ENCODE data around the gene EML4. TPM values are rescaled to one million over a fixed set of nuclear protein-coding genes. Genes with fewer than 3 reads are reported as not detected.

The EML4 gene
- total RNA-seq, 2 experiments from 2014 or later, result 58.2 to 59.7 TPM

GRCh38 chr2:42196070-42196402 is 26.9 kb downstream of the EML4 start:
- no peak overlapping the region for H3K4me3 Mint-ChIP-seq
- ChIA-PET POLR2A (interaction anchor here (0.7 to 1.2 kb wide), 2 partner anchors 63 to 98 kb away, joined by 3 to 4 read pairs; no protein-coding TSS in a partner anchor), CTCF (interaction anchor here (0.7 to 3.2 kb wide), 22 partner anchors 10 to 189 kb away, joined by 3 to 55 read pairs (median 5); no protein-coding TSS in a partner anchor)
- DNase-seq (no peak), ATAC-seq (no peak)
- no peaks in the 10 kb centered on the region for H3K9me3 Mint-ChIP-seq
- intact Hi-C loops (cut with micrococcal nuclease), result loop anchor here (2.0 kb wide), 1 partner anchor 99 kb away; no protein-coding TSS in a partner anchor
- peaks cover 17% of the 10 kb centered on the region for H3K36me3 Mint-ChIP-seq (ENCODE audit: low read depth)
- no peak overlapping the region for H3K27ac Mint-ChIP-seq
- H3K4me1 Mint-ChIP-seq (ENCODE audit: low read depth), result peaks cover 70% of the 10 kb centered on the region
- no peak for TF ChIP-seq CTCF (IDR thresholded peaks at IDR 0.05)
- no peaks in the 10 kb centered on the region for H3K27me3 Mint-ChIP-seq

- Mint-ChIP-seq H3K36me3 (ENCODE audit: low read depth) (peaks cover 14% of the 10 kb centered on the region), H3K9me3 (no peaks in the 10 kb centered on the region), H3K4me1 (ENCODE audit: low read depth) (peaks cover 67% of the 10 kb centered on the region), H3K4me3 (no peak overlapping the region), H3K27ac (peak overlapping the region; percentile 24), H3K27me3 (no peaks in the 10 kb centered on the region)
- ATAC-seq (peak; percentile 56), DNase-seq (peak; percentile 46)
- POLR2A ChIA-PET, result interaction anchor here (0.7 to 1.2 kb wide), 2 partner anchors 64 to 99 kb away, joined by 3 to 4 read pairs; no protein-coding TSS in a partner anchor
- TF ChIP-seq CTCF (IDR thresholded peaks at IDR 0.05), result peak; percentile 76
- CTCF ChIA-PET, result interaction anchor here (0.7 to 3.2 kb wide), 20 partner anchors 14 to 188 kb away, joined by 3 to 55 read pairs (median 5); no protein-coding TSS in a partner anchor
- intact Hi-C loops (cut with micrococcal nuclease), result loop anchor here (2.0 kb wide), 1 partner anchor 100 kb away; no protein-coding TSS in a partner anchor
Observed at GRCh38 chr2:42196403-42197267, 27.5 kb downstream of the EML4 start.

- intact Hi-C loops (cut with micrococcal nuclease), result loop anchor here (2.0 kb wide), 1 partner anchor 101 kb away; no protein-coding TSS in a partner anchor
- Mint-ChIP-seq H3K36me3 (ENCODE audit: low read depth) (peaks cover 13% of the 10 kb centered on the region), H3K4me3 (no peak overlapping the region), H3K27ac (peak overlapping the region; percentile 8), H3K4me1 (ENCODE audit: low read depth) (peaks cover 67% of the 10 kb centered on the region), H3K27me3 (no peaks in the 10 kb centered on the region), H3K9me3 (no peaks in the 10 kb centered on the region)
- TF ChIP-seq CTCF (IDR thresholded peaks at IDR 0.05), result no peak
- CTCF ChIA-PET, result interaction anchor here (1.7 kb wide), 1 partner anchor 8 kb away, joined by 4 read pairs; no protein-coding TSS in a partner anchor
- ATAC-seq, result no peak
- POLR2A ChIA-PET, result no interaction called here
- DNase-seq, result no peak
Observed at GRCh38 chr2:42197792-42198191, 28.6 kb downstream of the EML4 start.

- Mint-ChIP-seq H3K9me3 (no peaks in the 10 kb centered on the region), H3K27ac (peak overlapping the region; percentile 44), H3K27me3 (no peaks in the 10 kb centered on the region), H3K4me1 (ENCODE audit: low read depth) (peaks cover 60% of the 10 kb centered on the region), H3K36me3 (ENCODE audit: low read depth) (peaks cover 13% of the 10 kb centered on the region), H3K4me3 (no peak overlapping the region)
- no peak for TF ChIP-seq CTCF (IDR thresholded peaks at IDR 0.05)
- ChIA-PET CTCF (interaction anchor here (0.8 to 1.7 kb wide), 3 partner anchors 9 to 112 kb away, joined by 3 to 4 read pairs (median 3); no protein-coding TSS in a partner anchor), POLR2A (interaction anchor here (0.6 to 0.9 kb wide), 2 partner anchors 81 to 176 kb away, joined by 3 read pairs; no protein-coding TSS in a partner anchor)
- no peak for DNase-seq
- intact Hi-C loops (cut with micrococcal nuclease), result no loop called here
- no peak for ATAC-seq
Observed at GRCh38 chr2:42198466-42198865, 29.3 kb downstream of the EML4 start.
